SU-DHL-6 (cell line): Measurements from ENCODE around the gene PRDM15.

Experiments used
- EZH2phosphoT487 ChIP-seq: fragments of 200-600 bp; sonication (generic), shearing (Covaris generic); conservative IDR thresholded peaks from 2 replicates; pipeline ENCODE4 v1.6.1; 2018; ENCODE audit warnings: mild to moderate bottlenecking, antibody characterized with exemption, low read length, moderate library complexity, mixed read lengths
- TF ChIP-seq, protein P1 (sequence below): fragments of 200-600 bp; sonication (generic); IDR thresholded peaks from one replicate; pipeline ENCODE4 v1.5.1; 2017; ENCODE audit warnings: antibody characterized with exemption, mild to moderate bottlenecking, low read length, moderate library complexity; ENCODE audit not compliant: insufficient read depth, poor library complexity, severe bottlenecking

- TF ChIP-seq, protein P1, sequence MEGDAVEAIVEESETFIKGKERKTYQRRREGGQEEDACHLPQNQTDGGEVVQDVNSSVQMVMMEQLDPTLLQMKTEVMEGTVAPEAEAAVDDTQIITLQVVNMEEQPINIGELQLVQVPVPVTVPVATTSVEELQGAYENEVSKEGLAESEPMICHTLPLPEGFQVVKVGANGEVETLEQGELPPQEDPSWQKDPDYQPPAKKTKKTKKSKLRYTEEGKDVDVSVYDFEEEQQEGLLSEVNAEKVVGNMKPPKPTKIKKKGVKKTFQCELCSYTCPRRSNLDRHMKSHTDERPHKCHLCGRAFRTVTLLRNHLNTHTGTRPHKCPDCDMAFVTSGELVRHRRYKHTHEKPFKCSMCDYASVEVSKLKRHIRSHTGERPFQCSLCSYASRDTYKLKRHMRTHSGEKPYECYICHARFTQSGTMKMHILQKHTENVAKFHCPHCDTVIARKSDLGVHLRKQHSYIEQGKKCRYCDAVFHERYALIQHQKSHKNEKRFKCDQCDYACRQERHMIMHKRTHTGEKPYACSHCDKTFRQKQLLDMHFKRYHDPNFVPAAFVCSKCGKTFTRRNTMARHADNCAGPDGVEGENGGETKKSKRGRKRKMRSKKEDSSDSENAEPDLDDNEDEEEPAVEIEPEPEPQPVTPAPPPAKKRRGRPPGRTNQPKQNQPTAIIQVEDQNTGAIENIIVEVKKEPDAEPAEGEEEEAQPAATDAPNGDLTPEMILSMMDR: no peak
- no peak for TF ChIP-seq EZH2phosphoT487
Measured at GRCh38 chr21:41831453-41831831, 47.7 kb downstream of the PRDM15 start.
